ENCODE results near the gene RGP1.

The RGP1 gene

DNA sequence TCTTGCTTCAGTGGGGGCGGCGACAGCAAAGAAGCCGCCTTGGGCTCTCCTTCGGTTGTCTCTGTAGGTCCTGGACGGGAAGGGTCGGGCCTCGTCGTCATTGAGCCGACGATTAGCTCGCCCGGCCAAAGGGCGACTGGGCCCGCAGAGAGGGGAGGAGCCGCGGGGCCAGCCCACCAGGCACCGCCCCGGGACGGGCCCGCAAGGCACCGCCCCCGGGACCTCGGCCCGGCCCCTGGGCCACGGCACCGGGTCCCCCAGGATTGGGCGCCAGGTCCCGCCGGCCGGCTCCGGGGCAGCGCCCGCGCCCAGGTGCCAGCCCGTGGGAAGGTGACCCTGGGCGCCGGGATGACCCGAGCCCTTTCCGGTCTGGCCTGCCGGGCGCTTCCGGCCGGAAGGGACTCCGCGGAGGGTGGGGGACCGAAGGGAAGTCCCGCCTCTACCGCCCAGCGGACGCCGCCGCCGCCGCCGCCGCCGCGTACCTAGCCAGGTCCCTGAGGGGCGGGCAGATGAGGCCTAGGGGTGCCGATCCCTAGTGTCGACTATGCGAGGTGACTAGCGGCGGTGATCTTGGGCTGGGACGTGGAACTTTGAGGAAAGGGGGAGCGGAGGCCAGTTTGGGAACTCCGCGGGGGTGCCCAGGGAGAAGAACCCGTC, at the start of gene RGP1, which contains the start of gene GBA2:
Gene RGP1 (plus strand): TSS at position 430 of the 657 bp plus-strand sequence. CDS start 469 bp downstream, outside the sequence.
Gene GBA2 (minus strand): TSS at position 371 of the 657 bp plus-strand sequence. CDS start 524 bp downstream, outside the sequence.
- no peak for DNase-seq (ENCODE audit: low read depth)
- H3K4me3 ChIP-seq (ENCODE audit: low read depth, low read length) = peak within 1 kb of the TSS; percentile 92

- no peak for DNase-seq (ENCODE audit: low read depth)
- H3K4me3 ChIP-seq (ENCODE audit: low read depth, low read length) = no peak overlapping the region
Observed at GRCh38 chr9:35700031-35700430, 49.1 kb upstream of the RGP1 start.

DNA sequence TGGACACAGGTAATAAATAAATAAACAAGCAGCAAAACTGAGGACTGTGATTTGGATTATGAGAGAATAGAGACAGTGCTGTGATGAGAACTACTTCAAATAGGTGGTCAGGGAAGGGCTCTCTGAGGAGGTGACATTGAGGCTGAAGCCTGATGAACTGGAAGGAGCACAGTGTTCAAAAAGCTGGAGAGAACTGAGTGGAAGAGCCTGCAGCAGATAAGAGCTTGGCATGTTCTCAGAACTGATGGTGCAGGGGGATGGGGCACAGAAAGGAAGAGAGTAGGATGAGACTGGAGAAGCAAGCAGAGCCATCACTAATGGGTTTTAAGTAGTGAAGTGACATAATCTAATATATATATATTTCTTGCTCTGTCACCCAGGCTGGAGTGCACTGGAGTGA, 48.1 kb upstream of the RGP1 start:
- H3K4me3 ChIP-seq (ENCODE audit: low read depth, low read length) = no peak overlapping the region
- DNase-seq (ENCODE audit: low read depth) = no peak

DNA sequence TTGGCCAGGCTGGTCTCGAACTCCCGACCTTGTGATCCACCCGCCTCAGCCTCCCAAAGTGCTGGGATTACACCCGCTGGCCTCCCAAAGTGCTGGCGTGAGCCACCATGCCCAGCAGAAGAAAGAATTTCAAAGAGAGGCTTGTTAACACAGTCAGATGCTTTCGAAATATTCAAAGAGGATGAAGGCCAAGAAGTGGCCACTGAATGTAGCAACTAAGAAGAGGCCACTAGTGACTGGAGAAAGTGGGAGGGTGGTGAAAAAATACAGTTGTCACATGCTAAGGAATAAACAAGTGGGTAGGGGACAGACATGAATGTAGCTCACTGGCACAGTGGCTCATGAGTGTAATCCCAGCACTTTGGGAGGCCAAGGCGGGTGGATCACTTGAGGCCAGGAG, 46.4 kb upstream of the RGP1 start:
- no peak for DNase-seq (ENCODE audit: low read depth)
- no peak overlapping the region for H3K4me3 ChIP-seq (ENCODE audit: low read depth, low read length)

GRCh38 chr9:35703906-35704672, 45.0 kb upstream of the RGP1 start:
- H3K4me3 ChIP-seq (ENCODE audit: low read depth, low read length) = no peak overlapping the region
- no peak for DNase-seq (ENCODE audit: low read depth)

- H3K4me3 ChIP-seq (ENCODE audit: low read depth, low read length) = no peak overlapping the region
Observed at GRCh38 chr9:35705372-35705771, 43.7 kb upstream of the RGP1 start.

DNA sequence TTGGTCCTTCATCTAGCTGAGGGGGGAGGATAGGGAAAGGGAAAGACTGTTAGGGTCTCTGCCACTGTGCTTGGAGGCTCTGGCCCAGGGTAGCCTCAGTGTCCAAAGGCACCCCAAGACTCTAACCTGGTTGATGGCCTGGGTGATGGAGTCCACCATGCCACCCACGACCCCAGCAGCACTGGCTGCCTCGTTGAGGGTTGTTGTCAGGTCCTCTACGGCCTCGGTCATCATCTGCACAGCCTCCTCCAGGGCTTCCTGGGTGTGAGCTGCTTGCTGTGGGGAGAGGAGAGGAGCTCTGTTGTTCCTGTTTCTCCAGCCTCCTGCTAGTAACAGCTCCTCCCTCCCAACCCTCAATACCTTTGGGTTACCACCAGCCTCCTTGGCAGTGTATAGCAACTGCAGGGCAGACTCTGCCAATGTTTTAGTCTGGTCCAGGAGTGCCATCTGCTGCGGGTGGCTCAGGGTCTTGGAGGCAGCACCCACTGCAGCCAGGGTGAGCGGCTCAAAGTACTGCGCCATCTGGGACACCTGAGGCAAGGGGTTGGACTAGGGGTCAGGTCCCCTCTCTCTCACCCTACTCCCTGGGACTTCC, 43.2 kb upstream of the RGP1 start:
- H3K4me3 ChIP-seq (ENCODE audit: low read depth, low read length) = no peak overlapping the region
- DNase-seq (ENCODE audit: low read depth) = no peak

More at GRCh38 chr9:35705372-35705771, 43.7 kb upstream of the RGP1 start:
- DNase-seq (ENCODE audit: low read depth) = no peak

DNA sequence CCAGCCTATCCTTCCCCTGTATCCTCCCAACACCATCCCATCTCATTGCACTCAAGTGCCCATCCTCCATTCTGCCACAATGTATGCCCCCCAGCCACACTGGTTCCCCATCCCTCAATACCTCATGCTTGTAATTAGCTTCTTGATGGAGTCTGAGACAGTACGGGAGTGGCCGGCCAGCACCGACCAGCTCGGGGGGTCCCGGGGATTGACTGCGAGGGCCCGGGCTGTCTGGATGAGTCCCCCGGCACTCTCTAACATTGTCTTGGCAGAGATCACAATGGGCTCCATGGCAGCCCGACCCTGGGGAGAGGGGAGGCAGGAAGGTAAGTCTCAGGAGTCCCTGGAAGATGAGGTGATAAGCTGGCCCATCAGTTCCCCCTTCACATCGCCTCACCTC, 42.1 kb upstream of the RGP1 start:
- no peak for DNase-seq (ENCODE audit: low read depth)
- H3K4me3 ChIP-seq (ENCODE audit: low read depth, low read length) = no peak overlapping the region

GRCh38 chr9:35708146-35708545, 40.9 kb upstream of the RGP1 start:
- no peak overlapping the region for H3K4me3 ChIP-seq (ENCODE audit: low read depth, low read length)
- no peak for DNase-seq (ENCODE audit: low read depth)

GRCh38 chr9:35710818-35711500, 38.1 kb upstream of the RGP1 start:
- no peak overlapping the region for H3K4me3 ChIP-seq (ENCODE audit: low read depth, low read length)
- DNase-seq (ENCODE audit: low read depth) = no peak

DNA sequence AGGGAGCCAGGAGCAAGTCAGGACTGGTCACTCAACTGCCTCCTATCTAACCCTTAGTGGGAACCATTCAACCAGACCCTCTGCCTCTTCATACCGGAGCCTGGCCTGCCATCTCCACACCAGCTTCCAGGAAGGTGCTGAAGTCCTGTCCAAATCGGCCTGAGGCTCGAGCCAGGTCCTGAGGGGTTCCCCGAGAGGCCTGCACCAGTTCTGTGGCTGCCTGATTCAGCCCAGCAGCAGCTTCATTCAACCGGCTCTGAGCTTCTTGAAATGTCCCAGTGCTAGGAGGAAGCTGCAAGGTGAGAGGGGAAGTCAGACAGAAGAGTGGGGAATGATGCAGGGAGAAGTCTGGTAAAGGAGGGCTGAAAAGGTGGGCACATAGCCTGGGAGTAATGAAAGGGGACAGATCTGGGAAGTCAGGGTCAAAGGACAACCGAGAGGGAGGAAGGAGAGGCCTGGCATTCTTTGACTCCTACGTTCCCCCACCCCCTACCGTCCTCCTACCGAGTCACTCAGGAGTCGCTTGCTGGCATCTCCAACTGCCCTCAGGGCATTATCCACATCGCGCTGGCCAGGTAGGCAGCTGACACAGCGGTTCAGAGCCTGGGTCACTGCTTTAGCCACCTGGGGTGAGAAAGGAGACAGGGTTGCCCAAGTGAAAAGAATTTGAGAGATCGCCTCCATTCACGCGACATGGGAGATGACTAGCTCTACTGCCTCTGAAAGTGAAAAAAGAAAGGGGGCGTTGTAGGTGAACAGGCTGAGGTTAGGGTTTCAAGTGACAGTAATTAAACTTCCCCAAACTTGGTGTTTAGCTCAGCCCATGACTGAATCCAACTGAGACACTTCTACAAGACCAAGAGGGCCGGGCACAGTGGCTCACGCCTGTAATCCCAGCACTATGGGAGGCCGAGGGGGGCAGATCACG, 37.3 kb upstream of the RGP1 start:
- no peak overlapping the region for H3K4me3 ChIP-seq (ENCODE audit: low read depth, low read length)
- DNase-seq (ENCODE audit: low read depth) = no peak

- no peak overlapping the region for H3K4me3 ChIP-seq (ENCODE audit: low read depth, low read length)
- no peak for DNase-seq (ENCODE audit: low read depth)
Observed at GRCh38 chr9:35712762-35713400, 36.2 kb upstream of the RGP1 start.

GRCh38 chr9:35713578-35713977, 35.5 kb upstream of the RGP1 start:
- no peak overlapping the region for H3K4me3 ChIP-seq (ENCODE audit: low read depth, low read length)

DNA sequence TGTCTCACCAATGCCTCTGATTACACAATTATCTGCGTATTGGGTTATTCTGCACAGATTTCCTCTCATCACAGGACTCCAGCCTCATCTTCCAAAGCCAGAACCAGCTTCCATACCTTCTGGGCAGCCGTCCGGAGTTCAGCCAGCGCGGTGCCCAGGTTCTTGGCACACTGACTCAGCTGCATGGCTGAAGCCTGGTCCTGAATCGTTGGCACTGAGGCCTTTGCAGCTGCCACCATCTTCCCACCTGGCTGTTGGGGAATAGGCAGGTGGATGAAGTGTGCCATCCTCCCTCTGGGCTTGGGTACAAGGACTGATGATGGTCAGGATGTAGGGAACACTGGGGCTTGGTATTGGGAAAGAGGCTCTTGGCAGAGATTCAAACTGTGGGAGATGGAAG, 35.0 kb upstream of the RGP1 start:
- DNase-seq (ENCODE audit: low read depth) = no peak
- no peak overlapping the region for H3K4me3 ChIP-seq (ENCODE audit: low read depth, low read length)

More at GRCh38 chr9:35713578-35713977, 35.5 kb upstream of the RGP1 start:
- DNase-seq (ENCODE audit: low read depth) = no peak

DNA sequence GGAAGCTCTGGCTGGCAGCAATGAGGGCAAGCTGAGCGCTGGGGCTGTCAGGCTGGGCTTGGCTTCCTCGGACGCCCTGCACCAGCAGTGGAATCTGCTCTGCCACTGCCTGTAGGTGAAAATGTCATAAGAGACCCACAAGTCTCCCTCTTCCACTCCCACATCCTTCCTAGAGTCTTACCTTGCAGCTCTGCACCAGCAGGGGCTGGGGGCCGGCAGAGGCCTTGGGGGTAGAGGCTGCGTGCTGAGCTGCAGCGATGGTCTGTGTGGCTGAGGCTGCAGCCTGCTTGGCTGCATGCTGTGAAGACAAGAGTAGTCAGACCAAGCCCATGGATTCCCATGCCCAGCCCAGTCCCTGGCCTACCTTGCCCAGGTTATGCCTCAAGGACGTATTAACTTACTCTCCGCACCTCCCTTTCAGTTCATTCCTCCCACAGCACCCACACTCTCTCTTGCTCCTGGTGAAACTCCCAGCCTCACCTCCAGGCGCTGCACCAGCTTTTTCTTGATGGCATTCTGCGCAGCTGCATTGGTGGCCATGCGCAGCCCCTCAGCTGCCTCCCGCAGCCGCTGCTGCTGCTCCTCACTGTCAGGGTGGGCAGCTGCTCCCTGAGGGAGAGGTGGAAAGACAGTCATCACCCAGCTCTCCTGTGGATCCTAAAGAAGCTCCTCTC, 34.4 kb upstream of the RGP1 start:
- no peak overlapping the region for H3K4me3 ChIP-seq (ENCODE audit: low read depth, low read length)
- DNase-seq (ENCODE audit: low read depth) = no peak

GRCh38 chr9:35716230-35716629, 32.9 kb upstream of the RGP1 start:
- no peak overlapping the region for H3K4me3 ChIP-seq (ENCODE audit: low read depth, low read length)
- DNase-seq (ENCODE audit: low read depth) = no peak

DNA sequence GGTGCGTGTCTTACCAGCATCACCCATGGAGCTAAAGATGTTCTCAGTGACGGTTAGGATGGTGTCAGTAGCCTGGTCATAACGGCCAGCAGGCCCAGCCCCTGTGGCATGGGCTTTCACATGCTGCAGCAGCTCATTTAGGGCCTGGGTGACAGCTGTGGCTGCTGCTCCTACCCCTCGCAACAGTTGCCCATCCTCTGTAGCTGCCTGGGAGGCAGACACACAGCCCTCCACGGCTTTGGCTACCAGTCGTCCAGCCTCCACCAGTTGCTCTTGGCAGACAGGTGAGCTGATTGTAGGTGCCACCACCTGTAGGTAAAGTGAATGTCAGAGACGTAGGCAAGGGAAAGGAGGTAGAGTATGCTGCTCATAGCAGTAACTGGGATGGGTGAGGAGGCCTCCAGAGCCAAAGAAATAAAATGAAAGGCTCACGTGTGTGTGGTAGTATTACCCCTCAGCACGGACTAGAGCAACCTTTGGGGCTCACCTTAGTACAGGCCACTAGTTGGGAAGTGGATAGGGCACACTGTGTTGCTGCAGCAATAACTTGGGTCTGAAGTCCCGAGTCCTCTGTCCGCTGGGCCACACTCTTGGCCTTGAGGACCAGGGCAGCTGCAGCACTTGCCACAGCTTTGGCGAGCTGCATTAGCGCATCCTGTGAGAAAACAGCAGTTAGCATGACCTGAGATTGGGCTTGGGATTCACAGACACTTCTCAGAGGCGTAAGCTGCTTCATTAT, 31.8 kb upstream of the RGP1 start:
- DNase-seq (ENCODE audit: low read depth) = no peak
- no peak overlapping the region for H3K4me3 ChIP-seq (ENCODE audit: low read depth, low read length)
